ENCODE results near the gene VPS13D. TPM values are rescaled to one million over a fixed set of nuclear protein-coding genes. Genes with fewer than 3 reads are reported as not detected.

VPS13D gene
- total and polyA plus RNA-seq, 2 donors (not counting 3 experiments of a cell fraction or from before 2014, with no cell fraction given), result 13.6 to 48.5 TPM

GRCh38 chr1:12251442-12251841 lies 21.6 kb downstream of the VPS13D start:
- Histone ChIP-seq H3K9me3 (replicated peaks; ENCODE audit: control insufficient read depth, insufficient read depth, low read length) (no peaks in the 10 kb centered on the region), H3K4me2 (ENCODE audit: insufficient read depth, low read length) (no peak overlapping the region), H3K9me1 (replicated peaks; ENCODE audit: control insufficient read depth, extremely low read depth, insufficient read depth, low read length) (no peaks in the 10 kb centered on the region), H3K4me1 (ENCODE audit: control insufficient read depth, extremely low read depth, insufficient read depth, low read length) (no peaks in the 10 kb centered on the region), H3K36me3 (ENCODE audit: control insufficient read depth in 2 of 2, extremely low read depth in 1 of 2, insufficient read depth in 2 of 2, low read length in 2 of 2) (peaks cover 8 to 15% of the 10 kb centered on the region in 2 experiments), H2AFZ (ENCODE audit: low read depth, low read length) (no peak overlapping the region), H3K9ac (replicated peaks; ENCODE audit: extremely low read depth, insufficient read depth, low read length) (no peak overlapping the region), H3K79me2 (ENCODE audit: control insufficient read depth, insufficient read depth, low read length) (no peaks in the 10 kb centered on the region), H3K4me3 (replicated peaks in 1 of 3; ENCODE audit: insufficient read depth in 1 of 3, low read depth in 1 of 3, low read length in 3 of 3) (no peak overlapping the region), H4K20me1 (replicated peaks; ENCODE audit: control insufficient read depth, extremely low read depth, insufficient read depth, low read length) (no peaks in the 10 kb centered on the region), H3K27me3 (ENCODE audit: control insufficient read depth in 2 of 2, insufficient read depth in 2 of 2, low read length in 2 of 2) (no peaks in the 10 kb centered on the region), H3K27ac (ENCODE audit: insufficient read depth, low read depth, low read length) (no peak overlapping the region)
- TF ChIP-seq CTCF (IDR thresholded peaks at IDR 0.05; ENCODE audit: extremely low read depth in 1 of 2, insufficient read depth in 1 of 2, low read depth in 1 of 2, low read length in 2 of 2), result no peak
- TF ChIP-seq FOS (IDR thresholded peaks at IDR 0.05; ENCODE audit: borderline replicate concordance, insufficient read depth, low read length), result no peak
- no peak for TF ChIP-seq MYC (IDR thresholded peaks at IDR 0.05; ENCODE audit: low read depth, low read length)
- TF ChIP-seq MAX (IDR thresholded peaks at IDR 0.05; ENCODE audit: insufficient read depth, insufficient read length), result no peak
- TF ChIP-seq POLR2A (IDR thresholded peaks at IDR 0.05; ENCODE audit: low read depth, low read length), result no peak
- TF ChIP-seq EZH2 (IDR thresholded peaks at IDR 0.05; ENCODE audit: borderline replicate concordance, low read depth, low read length, severe bottlenecking), result no peak
- TF ChIP-seq GATA2 (IDR thresholded peaks at IDR 0.05; ENCODE audit: insufficient read depth, insufficient read length, low read depth, low read length), result no peak
- no peak for TF ChIP-seq POLR2AphosphoS5 (IDR thresholded peaks at IDR 0.05; ENCODE audit: insufficient read depth, low read depth, low read length)
- no peak for TF ChIP-seq JUN (IDR thresholded peaks at IDR 0.05; ENCODE audit: borderline replicate concordance, insufficient read depth, insufficient read length, low read depth)
- DNase-seq (ENCODE audit: low read depth, low spot score) (no peak), FAIRE-seq (no peak)
- ChIA-PET CTCF (interaction anchor here (1.1 kb wide), 1 partner anchor 8 kb away, joined by 3 read pairs; no protein-coding TSS in a partner anchor), POLR2A (no interaction called here)
- dilution Hi-C loops (cut with MboI; ENCODE audit: extremely low pct_ligation_motif_present, low sequenced_read_pairs) (no loop called here), intact Hi-C loops (cut with micrococcal nuclease) (no loop called here)
- no TSS peak for BruUV-seq (replicated peaks)

All from endothelial cell of umbilical vein (primary cell).